ENCODE results near the gene CLASP2.
A peak's percentile ranks its signal among the peaks of the same experiment; 100 is the strongest.

CLASP2 gene

GRCh38 chr3:33482111-33482521, 235.9 kb downstream of the CLASP2 start:
- ATAC-seq, result no peak
- TF ChIP-seq TOX (CRISPR knock-in tag; IDR thresholded peaks at IDR 0.05; ENCODE audit: borderline replicate concordance) (no peak), ISL1 (CRISPR knock-in tag; IDR thresholded peaks at IDR 0.05) (peak; percentile 87), ZFP3 (CRISPR knock-in tag; IDR thresholded peaks at IDR 0.05) (no peak), RARB (CRISPR knock-in tag; IDR thresholded peaks at IDR 0.05) (no peak), TCF4 (CRISPR knock-in tag; IDR thresholded peaks at IDR 0.05; ENCODE audit: borderline replicate concordance) (peak; percentile 43), BACH2 (CRISPR knock-in tag; IDR thresholded peaks at IDR 0.05; ENCODE audit: borderline replicate concordance) (no peak)

- ATAC-seq, result no peak
- TF ChIP-seq RARB (CRISPR knock-in tag; IDR thresholded peaks at IDR 0.05) (no peak), ZFP3 (CRISPR knock-in tag; IDR thresholded peaks at IDR 0.05) (no peak), ESRRG (CRISPR knock-in tag; IDR thresholded peaks at IDR 0.05) (no peak), ARNTL (CRISPR knock-in tag; IDR thresholded peaks at IDR 0.05; ENCODE audit: borderline replicate concordance, low read depth) (no peak), ZNF8 (CRISPR knock-in tag; IDR thresholded peaks at IDR 0.05) (no peak), POU6F1 (CRISPR knock-in tag; IDR thresholded peaks at IDR 0.05; ENCODE audit: borderline replicate concordance, low read depth) (no peak), BACH2 (CRISPR knock-in tag; IDR thresholded peaks at IDR 0.05; ENCODE audit: borderline replicate concordance) (no peak), TSHZ2 (CRISPR knock-in tag; IDR thresholded peaks at IDR 0.05) (no peak), ZFP30 (CRISPR knock-in tag; IDR thresholded peaks at IDR 0.05) (no peak), ZNF565 (CRISPR knock-in tag; conservative IDR thresholded peaks at IDR 0.05; ENCODE audit: low read depth) (no peak)
Observed at GRCh38 chr3:33474896-33475295, 243.2 kb downstream of the CLASP2 start.

- no peak for ATAC-seq
- TF ChIP-seq SNAI2 (CRISPR knock-in tag; IDR thresholded peaks at IDR 0.05) (no peak), CREB5 (CRISPR knock-in tag; IDR thresholded peaks at IDR 0.05; ENCODE audit: low read depth) (no peak), ARNTL (CRISPR knock-in tag; IDR thresholded peaks at IDR 0.05; ENCODE audit: borderline replicate concordance, low read depth) (no peak), ESRRG (CRISPR knock-in tag; IDR thresholded peaks at IDR 0.05) (no peak), ZC3H10 (CRISPR knock-in tag; IDR thresholded peaks at IDR 0.05) (no peak), ZFP30 (CRISPR knock-in tag; IDR thresholded peaks at IDR 0.05) (no peak), ZNF565 (CRISPR knock-in tag; conservative IDR thresholded peaks at IDR 0.05; ENCODE audit: low read depth) (no peak), ISL1 (CRISPR knock-in tag; IDR thresholded peaks at IDR 0.05) (no peak), TOX (CRISPR knock-in tag; IDR thresholded peaks at IDR 0.05; ENCODE audit: borderline replicate concordance) (no peak), ZNF70 (CRISPR knock-in tag; IDR thresholded peaks at IDR 0.05) (no peak), OSR1 (CRISPR knock-in tag; IDR thresholded peaks at IDR 0.05) (no peak), GLIS3 (CRISPR knock-in tag; IDR thresholded peaks at IDR 0.05) (no peak), TSHZ2 (CRISPR knock-in tag; IDR thresholded peaks at IDR 0.05) (no peak)
Observed at GRCh38 chr3:33473813-33474212, 244.2 kb downstream of the CLASP2 start.

- ATAC-seq, result no peak
- TF ChIP-seq SNAI2 (CRISPR knock-in tag; IDR thresholded peaks at IDR 0.05) (no peak), ZNF70 (CRISPR knock-in tag; IDR thresholded peaks at IDR 0.05) (no peak), ZNF565 (CRISPR knock-in tag; conservative IDR thresholded peaks at IDR 0.05; ENCODE audit: low read depth) (no peak), ZFP30 (CRISPR knock-in tag; IDR thresholded peaks at IDR 0.05) (no peak), GLIS3 (CRISPR knock-in tag; IDR thresholded peaks at IDR 0.05) (no peak), BACH2 (CRISPR knock-in tag; IDR thresholded peaks at IDR 0.05; ENCODE audit: borderline replicate concordance) (no peak), OSR1 (CRISPR knock-in tag; IDR thresholded peaks at IDR 0.05) (no peak), ISL1 (CRISPR knock-in tag; IDR thresholded peaks at IDR 0.05) (no peak), PATZ1 (CRISPR knock-in tag; IDR thresholded peaks at IDR 0.05; ENCODE audit: borderline replicate concordance) (no peak)
Observed at GRCh38 chr3:33467786-33468185, 250.3 kb downstream of the CLASP2 start.

Measured in SK-N-SH treated with all-trans-retinoic acid at 6 μM for 48 hours (cell line).